DOHH2 (cell line): ENCODE data around the gene REC8.

Source experiments
- H3F3A ChIP-seq: fragments of 200-600 bp; sonication (generic), shearing (Covaris generic); 2 replicates; pipeline ENCODE4 v1.6.0; 2016; ENCODE audit warnings: antibody characterized with exemption, mild to moderate bottlenecking; ENCODE audit not compliant: control insufficient read depth, insufficient read depth
- H3K27ac ChIP-seq: fragments of 200-600 bp; sonication (generic); 2 replicates; pipeline ENCODE4 v1.5.1; 2014; ENCODE audit warnings: low read depth, mild to moderate bottlenecking, low read length, moderate library complexity
- H3K27me3 ChIP-seq: fragments of 200-600 bp; sonication (generic); 2 replicates; pipeline ENCODE4 v1.6.1; 2014; ENCODE audit warnings: mild to moderate bottlenecking, low read length, mixed read lengths; ENCODE audit not compliant: control insufficient read depth
- H3K36me3 ChIP-seq: fragments of 200-600 bp; sonication (generic); 2 replicates; pipeline ENCODE4 v1.6.1; 2014; ENCODE audit warnings: mild to moderate bottlenecking, low read length, moderate library complexity, mixed read lengths; ENCODE audit not compliant: control insufficient read depth
- H3K4me1 ChIP-seq: fragments of 200-600 bp; sonication (generic); 2 replicates; pipeline ENCODE4 v1.6.1; 2014; ENCODE audit warnings: mild to moderate bottlenecking, low read length, mixed read lengths; ENCODE audit not compliant: control insufficient read depth
- H3K4me2 ChIP-seq: fragments of 200-600 bp; sonication (generic); 2 replicates; pipeline ENCODE4 v1.6.0; 2014; ENCODE audit warnings: mild to moderate bottlenecking, low read length, moderate library complexity
- H3K4me3 ChIP-seq: fragments of 200-600 bp; sonication (generic); 2 replicates; pipeline ENCODE4 v1.5.1; 2014; ENCODE audit warnings: mild to moderate bottlenecking, low read length, mixed read lengths
- H3K79me2 ChIP-seq: fragments of 200-600 bp; sonication (generic); 2 replicates; pipeline ENCODE4 v1.6.1; 2014; ENCODE audit warnings: mild to moderate bottlenecking, low read length, mixed read lengths; ENCODE audit not compliant: control insufficient read depth
- H3K9me2 ChIP-seq: fragments of 200-600 bp; sonication (generic); replicated peaks from 2 replicates; pipeline ENCODE4 v1.6.1; 2014; ENCODE audit warnings: mild to moderate bottlenecking, low read length, mixed read lengths; ENCODE audit not compliant: control insufficient read depth
- H3K9me3 ChIP-seq: fragments of 200-600 bp; sonication (generic); 2 replicates; pipeline ENCODE4 v1.6.1; 2014; ENCODE audit warnings: antibody characterized with exemption, low read length, mixed read lengths; ENCODE audit not compliant: control insufficient read depth, insufficient read depth
- H4K20me1 ChIP-seq: fragments of 200-600 bp; sonication (generic); 2 replicates; pipeline ENCODE4 v1.6.0; 2014; ENCODE audit warnings: low read depth, mild to moderate bottlenecking, antibody characterized with exemption, low read length, moderate library complexity; ENCODE audit not compliant: control insufficient read depth, insufficient read depth
- CTCF ChIP-seq: fragments of 200-600 bp; sonication (generic); IDR thresholded peaks from one replicate; pipeline ENCODE4 v1.5.1; 2014; ENCODE audit warnings: antibody characterized with exemption, mild to moderate bottlenecking, low read depth, low read length; ENCODE audit not compliant: poor library complexity, severe bottlenecking
- EZH2phosphoT487 ChIP-seq: fragments of 200-600 bp; sonication (generic); IDR thresholded peaks from 2 replicates; pipeline ENCODE4 v1.6.1; 2017; ENCODE audit warnings: borderline replicate concordance, mild to moderate bottlenecking, antibody characterized with exemption, low read length, moderate library complexity, mixed read lengths

The REC8 gene

GRCh38 chr14:24177891-24178290, 6.0 kb downstream of the REC8 start:
- H3K4me3 ChIP-seq = no peak overlapping the region
- TF ChIP-seq CTCF (no peak), EZH2phosphoT487 (no peak)
- peaks cover 50% of the 10 kb centered on the region for H3K36me3 ChIP-seq
- H3F3A ChIP-seq = peaks cover 5% of the 10 kb centered on the region; the same call in 1 of the 2 replicates
- no peaks in the 10 kb centered on the region for H3K79me2 ChIP-seq
- no peaks in the 10 kb centered on the region for H3K9me2 ChIP-seq
- H3K27ac ChIP-seq = no peak overlapping the region
- no peak overlapping the region for H3K4me2 ChIP-seq
- H4K20me1 ChIP-seq = no peaks in the 10 kb centered on the region
- H3K27me3 ChIP-seq = no peaks in the 10 kb centered on the region
- no peaks in the 10 kb centered on the region for H3K4me1 ChIP-seq
- H3K9me3 ChIP-seq = no peaks in the 10 kb centered on the region

DNA sequence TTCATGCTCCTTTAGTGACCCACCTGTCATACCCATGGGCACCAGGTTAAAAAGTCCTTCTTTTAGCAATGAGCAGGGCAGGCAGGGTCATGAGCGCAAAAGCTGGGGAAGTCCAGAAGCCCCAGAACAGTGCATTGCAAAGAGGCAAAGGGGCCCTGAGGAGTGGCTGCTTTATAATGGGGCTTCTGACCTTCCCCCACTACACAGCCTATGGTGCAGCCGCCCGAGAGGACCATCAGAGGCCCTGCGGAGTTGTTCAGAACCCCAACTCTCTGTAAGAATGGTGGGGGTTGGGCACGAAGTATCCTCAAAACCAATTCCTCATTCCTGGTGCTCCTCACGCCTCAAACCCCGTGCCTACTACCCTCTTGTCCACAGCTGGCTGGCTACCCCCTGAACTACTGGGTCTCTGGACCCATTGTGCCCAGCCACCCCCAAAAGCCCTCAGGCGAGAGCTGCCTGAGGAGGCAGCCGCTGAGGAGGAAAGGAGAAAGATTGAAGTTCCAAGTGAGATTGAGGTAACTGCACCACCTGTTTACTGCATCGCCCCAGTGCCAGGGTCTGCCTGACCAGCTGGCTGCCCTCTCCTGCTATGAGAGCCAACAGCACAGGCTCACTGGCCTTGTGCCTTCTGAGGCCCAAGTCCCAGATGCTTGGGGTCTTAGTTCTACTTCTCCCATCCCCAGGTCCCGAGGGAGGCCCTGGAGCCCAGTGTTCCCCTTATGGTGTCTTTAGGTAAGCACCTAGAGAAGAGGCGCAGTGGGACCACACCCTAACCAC, 6.7 kb downstream of the REC8 start:
- peaks cover 57% of the 10 kb centered on the region for H3K36me3 ChIP-seq
- no peaks in the 10 kb centered on the region for H4K20me1 ChIP-seq
- H3K9me3 ChIP-seq = no peaks in the 10 kb centered on the region
- no peak overlapping the region for H3K27ac ChIP-seq
- no peak overlapping the region for H3K4me3 ChIP-seq
- no peak overlapping the region for H3K4me2 ChIP-seq
- TF ChIP-seq EZH2phosphoT487 (no peak), CTCF (no peak)
- no peaks in the 10 kb centered on the region for H3K27me3 ChIP-seq
- no peaks in the 10 kb centered on the region for H3K4me1 ChIP-seq
- H3F3A ChIP-seq = peaks cover 5% of the 10 kb centered on the region; the same call in 1 of the 2 replicates
- no peaks in the 10 kb centered on the region for H3K9me2 ChIP-seq
- no peaks in the 10 kb centered on the region for H3K79me2 ChIP-seq

- Histone ChIP-seq H3K27me3 (no peaks in the 10 kb centered on the region), H3K27ac (no peak overlapping the region), H3K36me3 (peaks cover 64% of the 10 kb centered on the region), H3K9me3 (no peaks in the 10 kb centered on the region), H4K20me1 (no peaks in the 10 kb centered on the region), H3K4me3 (no peak overlapping the region), H3K4me2 (no peak overlapping the region), H3K79me2 (no peaks in the 10 kb centered on the region), H3K4me1 (no peaks in the 10 kb centered on the region), H3F3A (peaks cover 5% of the 10 kb centered on the region; the same call in 1 of the 2 replicates), H3K9me2 (no peaks in the 10 kb centered on the region)
- no peak for TF ChIP-seq EZH2phosphoT487
- TF ChIP-seq CTCF = no peak
Measured at GRCh38 chr14:24179294-24179960, 7.5 kb downstream of the REC8 start.
